ENCODE results near the gene VPS36. TPM values are rescaled to one million over a fixed set of nuclear protein-coding genes. Genes with fewer than 3 reads are reported as not detected.
"Not testable (repeated sequence)": the region's sequence is repeated elsewhere in the genome, so short reads cannot be mapped to it uniquely, and the experiment has no call there.

VPS36 gene
- 10 to 100 TPM; 41.8 to 43.4 TPM for total RNA-seq

- Mint-ChIP-seq H3K4me3 (peak within 1 kb of the TSS; percentile 84), H3K9me3 (no peaks in the 10 kb centered on the region), H3K4me1 (peaks cover 43% of the 10 kb centered on the region), H3K36me3 (ENCODE audit: low read depth) (peaks cover 17% of the 10 kb centered on the region), H3K27ac (peak within 1 kb of the TSS; percentile 83), H3K27me3 (no peaks in the 10 kb centered on the region)
- POLR2A ChIA-PET = interaction anchor here (0.8 to 2.3 kb wide), 11 partner anchors 8 to 321 kb away, joined by 3 to 23 read pairs (median 5); partner anchors contain the start of genes NEK3, NEK5 and SUGT1
- CTCF ChIA-PET = interaction anchor here (0.5 to 3.2 kb wide), 45 partner anchors 9 to 1557 kb away, joined by 3 to 20 read pairs (median 5); partner anchors contain the start of genes NEK3, NEK5 and SUGT1
- peak; percentile 95 for DNase-seq
Measured at GRCh38 chr13:52450012-52450792, at the start of gene VPS36. TSS of gene VPS36 (minus strand) at chr13:52450634. CDS start at chr13:52450594, 40 bp downstream.

DNA sequence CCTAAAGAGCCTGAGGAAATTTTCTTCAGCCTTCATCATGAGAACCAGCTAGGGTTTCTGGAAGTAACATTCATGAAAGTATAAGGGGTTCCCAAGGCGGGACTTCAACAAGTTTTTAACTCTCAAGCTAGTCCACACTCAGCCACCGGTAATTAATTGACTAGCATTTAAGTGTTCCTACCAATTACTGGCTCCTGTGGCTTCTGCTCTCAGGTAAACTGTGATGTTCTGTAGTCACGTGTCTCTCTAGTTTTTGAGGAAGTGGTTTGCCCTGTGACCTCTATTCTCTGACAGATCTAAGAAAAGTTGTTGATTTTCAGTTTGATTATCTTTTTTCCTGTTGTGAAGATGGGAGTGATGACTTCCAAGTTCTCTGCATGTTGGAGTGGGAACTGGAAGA lies 47.5 kb upstream of the VPS36 start:
- POLR2A ChIA-PET; H3K27ac Mint-ChIP-seq; H3K4me3 Mint-ChIP-seq; H3K4me1 Mint-ChIP-seq; H3K27me3 Mint-ChIP-seq; DNase-seq; H3K9me3 Mint-ChIP-seq; CTCF ChIA-PET; H3K36me3 Mint-ChIP-seq (ENCODE audit: low read depth): not testable (repeated sequence)

DNA sequence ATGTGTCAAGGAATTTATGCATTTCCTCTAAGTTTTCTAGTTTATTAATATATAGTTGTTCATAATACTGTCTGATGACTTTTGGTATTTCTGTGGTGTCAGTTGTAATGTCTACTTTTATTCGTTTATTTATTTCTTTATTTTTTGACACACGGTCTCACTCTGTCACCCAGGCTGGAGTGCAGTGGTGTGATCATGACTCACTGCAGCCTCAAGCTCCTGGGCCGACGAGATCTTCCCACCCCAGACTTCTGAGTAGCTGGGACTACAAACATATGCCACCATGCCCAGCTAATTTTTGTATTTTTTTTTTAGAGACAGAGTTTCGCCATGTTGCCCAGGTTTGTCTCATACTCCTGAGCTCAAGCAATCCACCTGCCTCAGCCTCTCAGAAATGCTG lies 43.8 kb upstream of the VPS36 start:
- H3K36me3 Mint-ChIP-seq (ENCODE audit: low read depth) = not testable (repeated sequence)

DNA sequence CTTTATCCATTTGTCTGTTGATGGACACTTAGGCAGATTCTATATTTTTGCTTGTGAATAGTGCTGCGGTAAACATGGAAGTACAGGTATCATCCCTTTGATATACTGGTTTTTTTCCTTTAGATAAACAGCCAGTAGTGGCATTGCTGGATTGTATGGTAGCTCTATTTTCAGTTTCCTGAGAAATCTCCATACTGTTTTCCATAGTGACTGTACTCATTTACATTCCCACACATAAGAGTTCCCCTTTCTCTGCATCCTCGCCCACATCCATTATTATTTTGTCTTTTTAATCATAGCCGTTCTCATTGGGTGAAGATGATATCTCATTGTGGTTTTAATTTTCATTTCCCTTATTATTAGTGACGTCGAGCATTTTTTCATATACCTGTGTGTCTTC lies 40.6 kb upstream of the VPS36 start:
- H3K9me3 Mint-ChIP-seq; H3K27ac Mint-ChIP-seq; H3K4me1 Mint-ChIP-seq; CTCF ChIA-PET; H3K27me3 Mint-ChIP-seq; POLR2A ChIA-PET; H3K4me3 Mint-ChIP-seq; H3K36me3 Mint-ChIP-seq (ENCODE audit: low read depth); DNase-seq: not testable (repeated sequence)

More for the DNA sequence above, 43.8 kb upstream of the VPS36 start:
- H3K27me3 Mint-ChIP-seq, CTCF ChIA-PET, H3K4me1 Mint-ChIP-seq, H3K9me3 Mint-ChIP-seq, H3K4me3 Mint-ChIP-seq, H3K27ac Mint-ChIP-seq, DNase-seq, POLR2A ChIA-PET: not testable (repeated sequence)

DNA sequence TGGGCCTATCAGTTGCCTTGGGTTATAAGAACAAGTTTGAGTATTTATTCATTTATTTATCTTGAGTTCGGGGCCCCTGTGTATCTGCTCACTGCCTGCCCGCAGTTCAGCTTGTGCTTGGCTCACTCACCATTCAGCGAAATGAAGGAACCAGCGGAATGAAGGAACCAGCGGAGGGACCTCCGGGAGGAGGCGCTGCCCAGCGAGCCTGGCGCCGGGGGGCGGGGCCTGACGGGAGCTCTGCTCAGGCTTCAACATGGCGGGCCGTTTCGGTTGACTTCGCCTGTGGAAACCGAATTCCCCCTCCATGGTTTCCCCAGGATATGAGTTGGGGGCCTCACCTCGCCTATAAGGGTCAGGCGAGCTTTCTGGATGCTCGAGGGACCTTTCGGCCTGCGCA lies 38.3 kb upstream of the VPS36 start:
- H3K27me3 Mint-ChIP-seq; H3K4me3 Mint-ChIP-seq; H3K4me1 Mint-ChIP-seq; H3K27ac Mint-ChIP-seq; DNase-seq; POLR2A ChIA-PET; CTCF ChIA-PET; H3K9me3 Mint-ChIP-seq; H3K36me3 Mint-ChIP-seq (ENCODE audit: low read depth): not testable (repeated sequence)

DNA sequence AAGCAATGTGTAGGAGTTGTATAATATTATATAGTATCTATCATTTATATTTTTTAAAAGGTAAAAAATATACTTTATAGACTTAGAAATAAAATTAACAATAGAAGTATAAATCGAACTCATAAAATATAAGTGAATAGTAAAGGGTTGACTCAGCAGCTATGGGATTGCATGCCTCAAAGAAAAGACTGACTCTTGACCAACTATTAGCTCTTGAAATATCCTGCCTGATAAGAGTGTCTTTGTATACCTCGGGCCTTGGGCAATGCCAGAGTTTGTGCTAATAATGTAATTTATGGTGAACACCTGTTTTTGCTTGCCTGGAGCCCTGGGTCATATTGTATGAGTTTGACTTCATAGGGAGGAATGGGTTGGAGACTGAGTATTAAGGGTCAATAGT lies 36.6 kb upstream of the VPS36 start:
- DNase-seq; H3K27ac Mint-ChIP-seq; H3K36me3 Mint-ChIP-seq (ENCODE audit: low read depth); POLR2A ChIA-PET; H3K4me3 Mint-ChIP-seq; H3K27me3 Mint-ChIP-seq; H3K9me3 Mint-ChIP-seq; H3K4me1 Mint-ChIP-seq: not testable (repeated sequence)
- CTCF ChIA-PET = interaction anchor here (0.7 kb wide), 1 partner anchor 179 kb away, joined by 3 read pairs; no protein-coding TSS in a partner anchor

GRCh38 chr13:52480677-52481428 lies 30.4 kb upstream of the VPS36 start:
- peaks cover 26% of the 10 kb centered on the region for H3K36me3 Mint-ChIP-seq (ENCODE audit: low read depth)
- H3K9me3 Mint-ChIP-seq, CTCF ChIA-PET, H3K4me3 Mint-ChIP-seq, H3K27me3 Mint-ChIP-seq, H3K27ac Mint-ChIP-seq, POLR2A ChIA-PET, DNase-seq, H3K4me1 Mint-ChIP-seq: not testable (repeated sequence)

GRCh38 chr13:52468487-52468886 lies 18.1 kb upstream of the VPS36 start:
- DNase-seq, H3K27me3 Mint-ChIP-seq, H3K4me3 Mint-ChIP-seq, H3K9me3 Mint-ChIP-seq, H3K27ac Mint-ChIP-seq, CTCF ChIA-PET, POLR2A ChIA-PET: not testable (repeated sequence)
- peaks cover 80% of the 10 kb centered on the region for H3K36me3 Mint-ChIP-seq (ENCODE audit: low read depth)
- H3K4me1 Mint-ChIP-seq = peaks cover 12% of the 10 kb centered on the region

GRCh38 chr13:52463526-52463925 lies 13.1 kb upstream of the VPS36 start:
- peak overlapping the region; percentile 45 for H3K27ac Mint-ChIP-seq

GRCh38 chr13:52461265-52461664 lies 10.8 kb upstream of the VPS36 start:
- no peak for DNase-seq
- Mint-ChIP-seq H3K4me1 (peaks cover 69% of the 10 kb centered on the region), H3K9me3 (no peaks in the 10 kb centered on the region), H3K27ac (peak overlapping the region; percentile 44), H3K27me3 (no peaks in the 10 kb centered on the region), H3K4me3 (no peak overlapping the region), H3K36me3 (ENCODE audit: low read depth) (peaks cover 83% of the 10 kb centered on the region)
- ChIA-PET POLR2A (interaction anchor here (0.8 to 1.6 kb wide), 2 partner anchors 11 to 14 kb away, joined by 3 to 5 read pairs; partner anchors contain the start of gene VPS36), CTCF (interaction anchor here (1.3 to 2.2 kb wide), 2 partner anchors 10 to 11 kb away, joined by 3 to 11 read pairs; partner anchors contain the start of gene VPS36)

More at GRCh38 chr13:52463526-52463925, 13.1 kb upstream of the VPS36 start:
- H3K4me1 Mint-ChIP-seq = peaks cover 51% of the 10 kb centered on the region
- ChIA-PET CTCF (interaction anchor here (2.2 kb wide), 1 partner anchor 12 kb away, joined by 11 read pairs; the partner anchor contains the start of gene VPS36), POLR2A (no interaction called here)
- H3K36me3 Mint-ChIP-seq (ENCODE audit: low read depth) = peaks cover 85% of the 10 kb centered on the region
- H3K4me3 Mint-ChIP-seq = no peak overlapping the region
- no peaks in the 10 kb centered on the region for H3K9me3 Mint-ChIP-seq
- no peak for DNase-seq
- no peaks in the 10 kb centered on the region for H3K27me3 Mint-ChIP-seq

DNA sequence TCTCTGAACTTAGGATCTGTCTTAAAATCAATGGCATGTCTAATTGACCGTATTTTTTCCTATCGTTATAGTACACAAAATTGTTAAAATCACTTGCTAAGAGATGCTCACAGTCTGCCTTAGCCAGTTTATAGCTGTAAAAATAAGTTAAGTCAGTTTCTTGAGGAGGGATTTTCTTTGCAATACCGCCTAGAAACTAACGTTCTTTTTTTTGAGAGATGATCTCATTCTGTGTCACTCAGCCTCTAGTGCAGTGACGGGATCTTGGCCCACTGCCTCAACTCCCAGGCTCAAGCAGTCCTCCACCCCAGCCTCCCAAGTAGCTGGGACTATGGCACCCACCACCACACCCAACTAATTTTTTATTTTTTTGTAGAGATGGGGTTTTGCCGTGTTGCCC lies 9.2 kb upstream of the VPS36 start:
- POLR2A ChIA-PET = interaction anchor here (0.9 to 1.3 kb wide), 3 partner anchors 9 to 158 kb away, joined by 3 to 4 read pairs (median 3); partner anchors contain the start of gene VPS36
- H3K27me3 Mint-ChIP-seq = no peaks in the 10 kb centered on the region
- peaks cover 72% of the 10 kb centered on the region for H3K4me1 Mint-ChIP-seq

GRCh38 chr13:52455677-52456041 lies 5.2 kb upstream of the VPS36 start:
- Mint-ChIP-seq H3K27me3 (no peaks in the 10 kb centered on the region), H3K36me3 (ENCODE audit: low read depth) (peaks cover 48% of the 10 kb centered on the region), H3K4me1 (peaks cover 63% of the 10 kb centered on the region), H3K27ac (peak overlapping the region; percentile 86), H3K4me3 (peak overlapping the region; percentile 84), H3K9me3 (no peaks in the 10 kb centered on the region)
- ChIA-PET POLR2A (interaction anchor here (0.8 to 1.4 kb wide), 6 partner anchors 11 to 262 kb away, joined by 3 to 13 read pairs (median 4); partner anchors contain the start of gene SUGT1), CTCF (interaction anchor here (0.6 kb wide), 1 partner anchor 149 kb away, joined by 3 read pairs; no protein-coding TSS in a partner anchor)
- peak; percentile 81 for DNase-seq

More for the DNA sequence above, 9.2 kb upstream of the VPS36 start:
- H3K9me3 Mint-ChIP-seq = no peaks in the 10 kb centered on the region
- H3K36me3 Mint-ChIP-seq (ENCODE audit: low read depth) = peaks cover 80% of the 10 kb centered on the region
- H3K4me3 Mint-ChIP-seq = no peak overlapping the region
- CTCF ChIA-PET = interaction anchor here (2.0 kb wide), 1 partner anchor 9 kb away, joined by 13 read pairs; the partner anchor contains the start of gene VPS36
- no peak for DNase-seq
- no peak overlapping the region for H3K27ac Mint-ChIP-seq
